Caco-2 (cell line): ENCODE results near the gene TLR9. TPM values are rescaled to one million over a fixed set of nuclear protein-coding genes. Genes with fewer than 3 reads are reported as not detected.
A peak's percentile ranks its signal among the peaks of the same experiment; 100 is the strongest.

Source experiments
- BruUV-seq: library from RNA; stranded (reverse); fragments of 400-500 nt; replicated peaks from 2 replicates; lab custom pipeline; 2021; lab: Mats Ljungman, UMichigan
- CTCF ChIA-PET: fragments of 300-600 bp; sonication (Branson Sonifier 250); formaldehyde crosslinking; loops from one replicate; lab custom pipeline; 2022; ENCODE audit warnings: antibody characterized with exemption; lab: Charles Lee
- POLR2A ChIA-PET: fragments of 300-600 bp; sonication (Branson Sonifier 250); formaldehyde crosslinking; loops from one replicate; lab custom pipeline; 2022; ENCODE audit warnings: antibody characterized with exemption; lab: Charles Lee
- DNase-seq, 2 experiments: peaks; one replicate each; pipeline versions ENCODE4 v3.0.0 to v3.0.0-alpha.2; 2020 to 2022
- H3K27me3 ChIP-seq: replicated peaks from 2 replicates; pipeline ENCODE4 v1.6.0; 2011; ENCODE audit warnings: low read length; ENCODE audit not compliant: control insufficient read depth, insufficient read depth
- H3K36me3 ChIP-seq: 2 replicates; pipeline ENCODE4 v1.5.1; 2011; ENCODE audit warnings: low read length; ENCODE audit not compliant: control insufficient read depth, insufficient read depth
- H3K4me1 ChIP-seq: fragments of 250-450 bp; sonication (Bioruptor Pico); 2 replicates; pipeline ENCODE4 v1.5.1; 2020; ENCODE audit warnings: mild to moderate bottlenecking
- H3K4me3 ChIP-seq: 2 replicates; pipeline ENCODE4 v1.5.1; 2011; ENCODE audit warnings: low read depth, mild to moderate bottlenecking, control low read depth, low read length
- H3K9me3 ChIP-seq: fragments of 250-450 bp; sonication (Bioruptor Pico); 2 replicates; pipeline ENCODE4 v1.5.1; 2020; ENCODE audit warnings: mild to moderate bottlenecking, moderate library complexity
- H3K27ac Mint-ChIP-seq: one replicate; pipeline ENCODE4 v1.8.0; 2022; ENCODE audit warnings: mixed read lengths; ENCODE audit not compliant: unreplicated experiment
- H3K27me3 Mint-ChIP-seq: one replicate; pipeline ENCODE4 v1.8.0; 2022; ENCODE audit warnings: mixed read lengths; ENCODE audit not compliant: insufficient read depth, unreplicated experiment
- H3K36me3 Mint-ChIP-seq: one replicate; pipeline ENCODE4 v1.8.0; 2022; ENCODE audit warnings: mild to moderate bottlenecking, mixed read lengths; ENCODE audit not compliant: insufficient read depth, unreplicated experiment
- H3K4me1 Mint-ChIP-seq: one replicate; pipeline ENCODE4 v1.8.0; 2022; ENCODE audit warnings: low read depth, mixed read lengths; ENCODE audit not compliant: unreplicated experiment
- H3K4me3 Mint-ChIP-seq: one replicate; pipeline ENCODE4 v1.8.0; 2022; ENCODE audit warnings: mild to moderate bottlenecking, moderate library complexity, mixed read lengths; ENCODE audit not compliant: unreplicated experiment
- H3K9me3 Mint-ChIP-seq: one replicate; pipeline ENCODE4 v1.8.0; 2022; ENCODE audit warnings: mixed read lengths; ENCODE audit not compliant: unreplicated experiment
- CTCF ChIP-seq, 2 experiments: fragments of 200-600 bp in 1 of 2; IDR thresholded peaks; 1 replicate in 1 of 2; 2 replicates in 1 of 2; pipeline versions ENCODE4 v1.5.1 to v1.8.0; 2011 to 2022; ENCODE audit warnings: antibody characterized with exemption in 1 of 2, control low read depth in 1 of 2, inconsistent platforms in 1 of 2, low read depth in 1 of 2, low read length in 1 of 2, mild to moderate bottlenecking in 1 of 2, moderate library complexity in 1 of 2; ENCODE audit not compliant: insufficient read depth in 1 of 2, severe bottlenecking in 1 of 2, unreplicated experiment in 1 of 2
- intact Hi-C: fragments of 100-400 bp; cut with micrococcal nuclease; formaldehyde crosslinking; loops from one replicate; pipeline ENCODE4 v1.10.0; 2022; ENCODE audit not compliant: unreplicated experiment
- total RNA-seq: library from RNA; stranded (reverse); gene quantifications from 2 replicates; pipeline ENCODE4 v1.2.3, GENCODE V29; 2022

TLR9 gene
- total RNA-seq, 1 experiment from 2014 or later, result not detected

- Histone ChIP-seq H3K9me3 (no peaks in the 10 kb centered on the region), H3K36me3 (no peaks in the 10 kb centered on the region; the same call in none of the 2 replicates), H3K4me1 (peaks cover 30% of the 10 kb centered on the region), H3K27me3 (no peaks in the 10 kb centered on the region), H3K4me3 (peak overlapping the region; percentile 95)
- ChIA-PET POLR2A (no interaction called here), CTCF (no interaction called here)
- peak overlapping the region; percentile 90 for H3K27ac Mint-ChIP-seq
- H3K4me3 Mint-ChIP-seq, result peak overlapping the region; percentile 98
- DNase-seq, result no peak
- TSS peak; percentile 44 for BruUV-seq
- H3K36me3 Mint-ChIP-seq, result peaks cover 53% of the 10 kb centered on the region
- no peak for TF ChIP-seq CTCF (IDR thresholded peaks at IDR 0.05; ENCODE audit: insufficient read depth in 1 of 2, low read depth in 1 of 2, low read length in 1 of 2, severe bottlenecking in 1 of 2, unreplicated experiment in 1 of 2)
- no peaks in the 10 kb centered on the region for H3K27me3 Mint-ChIP-seq
- peaks cover 7% of the 10 kb centered on the region for H3K4me1 Mint-ChIP-seq
- H3K9me3 Mint-ChIP-seq, result no peaks in the 10 kb centered on the region
- intact Hi-C loops, result loop anchor here (1.0 to 5.0 kb wide), 2 partner anchors 11 to 47 kb away; partner anchors contain the start of gene POC1A
Observed at GRCh38 chr3:52198643-52199608, 26.5 kb downstream of the TLR9 start.

GRCh38 chr3:52197842-52198625 is 27.4 kb downstream of the TLR9 start, which contains the start of gene ALAS1:
Gene ALAS1 (plus strand): TSS chr3:52198160. CDS start chr3:52199242, 1,082 bp downstream.
- peak within 1 kb of the TSS; percentile 98 for H3K4me3 Mint-ChIP-seq
- H3K9me3 ChIP-seq, result no peaks in the 10 kb centered on the region
- no peaks in the 10 kb centered on the region for H3K27me3 Mint-ChIP-seq
- peak; percentile 90 to 97 for DNase-seq
- H3K4me1 Mint-ChIP-seq, result peaks cover 7% of the 10 kb centered on the region
- intact Hi-C loops, result loop anchor here (1.0 to 5.0 kb wide), 2 partner anchors 12 to 46 kb away; partner anchors contain the start of gene POC1A
- H3K27me3 ChIP-seq, result no peaks in the 10 kb centered on the region
- H3K36me3 ChIP-seq, result no peaks in the 10 kb centered on the region; the same call in 1 of the 2 replicates
- peaks cover 44% of the 10 kb centered on the region for H3K36me3 Mint-ChIP-seq
- POLR2A ChIA-PET, result interaction anchor here (0.5 kb wide), 1 partner anchor 41 kb away, joined by 3 read pairs; no protein-coding TSS in a partner anchor
- H3K4me3 ChIP-seq, result peak within 1 kb of the TSS; percentile 95
- BruUV-seq, result no TSS peak
- TF ChIP-seq CTCF (IDR thresholded peaks at IDR 0.05; ENCODE audit: insufficient read depth in 1 of 2, low read depth in 1 of 2, low read length in 1 of 2, severe bottlenecking in 1 of 2, unreplicated experiment in 1 of 2), result peak in 1 of 2 experiments; percentile 21
- H3K4me1 ChIP-seq, result peaks cover 30% of the 10 kb centered on the region
- CTCF ChIA-PET, result interaction anchor here (0.6 kb wide), 1 partner anchor 142 kb away, joined by 4 read pairs; no protein-coding TSS in a partner anchor
- peak within 1 kb of the TSS; percentile 90 for H3K27ac Mint-ChIP-seq
- H3K9me3 Mint-ChIP-seq, result no peaks in the 10 kb centered on the region
